SK-N-SH treated with all-trans-retinoic acid at 6 μM for 48 hours (cell line): ENCODE results near the gene ADARB2.

Source experiments
- ATAC-seq: fragments of 200-7000 bp; cut with Tn5 transposase; 3 replicates; pipeline ENCODE4 v1.9.1; 2020; ENCODE audit warnings: mild to moderate bottlenecking, moderate library complexity
- ARNTL ChIP-seq: fragments of 450-650 bp; formaldehyde crosslinking; IDR thresholded peaks from 2 replicates; pipeline ENCODE4 v1.5.0; 2020; ENCODE audit warnings: low read depth, mild to moderate bottlenecking, moderate library complexity, borderline replicate concordance
- BACH2 ChIP-seq: fragments of 250-450 bp; sonication (Bioruptor Pico); IDR thresholded peaks from 2 replicates; pipeline ENCODE4 v1.9.0; 2021; ENCODE audit warnings: mild to moderate bottlenecking, borderline replicate concordance
- CSDC2 ChIP-seq: fragments of 250-450 bp; sonication (Bioruptor Pico); IDR thresholded peaks from 2 replicates; pipeline ENCODE4 v1.5.0; 2020; ENCODE audit warnings: mild to moderate bottlenecking, moderate library complexity
- GLIS3 ChIP-seq: fragments of 250-450 bp; sonication (Bioruptor Pico); IDR thresholded peaks from 2 replicates; pipeline ENCODE4 v1.5.0; 2020; ENCODE audit warnings: mild to moderate bottlenecking, moderate library complexity
- ISL1 ChIP-seq: fragments of 250-450 bp; sonication (Bioruptor Pico); IDR thresholded peaks from 2 replicates; pipeline ENCODE4 v2.1.2; 2022; ENCODE audit warnings: mild to moderate bottlenecking, moderate library complexity
- OSR1 ChIP-seq: fragments of 250-450 bp; sonication (Bioruptor Pico); IDR thresholded peaks from 2 replicates; pipeline ENCODE4 v1.8.0; 2022; ENCODE audit warnings: moderate library complexity, mild to moderate bottlenecking, inconsistent platforms
- PPARA ChIP-seq: fragments of 250-450 bp; sonication (Bioruptor Pico); IDR thresholded peaks from 2 replicates; pipeline ENCODE4 v1.5.0; 2020; ENCODE audit warnings: mild to moderate bottlenecking, borderline replicate concordance
- RARB ChIP-seq: fragments of 250-450 bp; sonication (Bioruptor Pico); IDR thresholded peaks from 2 replicates; pipeline ENCODE4 v1.8.0; 2021; ENCODE audit warnings: mild to moderate bottlenecking, moderate library complexity
- SNAI2 ChIP-seq: fragments of 250-450 bp; sonication (Bioruptor Pico); IDR thresholded peaks from 2 replicates; pipeline ENCODE4 v1.5.0; 2020; ENCODE audit warnings: mild to moderate bottlenecking, moderate library complexity
- TCF4 ChIP-seq: fragments of 250-450 bp; sonication (Bioruptor Pico); IDR thresholded peaks from 2 replicates; pipeline ENCODE4 v1.8.0; 2021; ENCODE audit warnings: mild to moderate bottlenecking, moderate library complexity, borderline replicate concordance
- TOX ChIP-seq: fragments of 250-450 bp; sonication (Bioruptor Pico); IDR thresholded peaks from 2 replicates; pipeline ENCODE4 v1.8.0; 2021; ENCODE audit warnings: mild to moderate bottlenecking, moderate library complexity, borderline replicate concordance
- ZC3H10 ChIP-seq: fragments of 250-450 bp; sonication (Bioruptor Pico); IDR thresholded peaks from 2 replicates; pipeline ENCODE4 v1.5.1; 2021; ENCODE audit warnings: mild to moderate bottlenecking, moderate library complexity
- ZFP3 ChIP-seq: fragments of 250-450 bp; sonication (Bioruptor Pico); IDR thresholded peaks from 2 replicates; pipeline ENCODE4 v1.5.0; 2020; ENCODE audit warnings: mild to moderate bottlenecking, moderate library complexity
- ZFP30 ChIP-seq: fragments of 450-650 bp; formaldehyde crosslinking; IDR thresholded peaks from 2 replicates; pipeline ENCODE4 v1.5.0; 2022; ENCODE audit warnings: mild to moderate bottlenecking, moderate library complexity
- ZNF565 ChIP-seq: fragments of 450-650 bp; formaldehyde crosslinking; conservative IDR thresholded peaks from 2 replicates; pipeline ENCODE4 v1.5.0; 2020; ENCODE audit warnings: low read depth, mild to moderate bottlenecking, moderate library complexity
- ZNF70 ChIP-seq: fragments of 450-650 bp; formaldehyde crosslinking; IDR thresholded peaks from 2 replicates; pipeline ENCODE4 v1.5.0; 2020; ENCODE audit warnings: mild to moderate bottlenecking, moderate library complexity
- ZNF8 ChIP-seq: fragments of 450-650 bp; formaldehyde crosslinking; IDR thresholded peaks from 2 replicates; pipeline ENCODE4 v1.5.0; 2020; ENCODE audit warnings: mild to moderate bottlenecking, moderate library complexity
- TF ChIP-seq, protein P1 (sequence below): fragments of 250-450 bp; sonication (Bioruptor Pico); IDR thresholded peaks from 2 replicates; pipeline ENCODE4 v1.5.0; 2020; ENCODE audit warnings: mild to moderate bottlenecking, moderate library complexity
- TF ChIP-seq, protein P2 (sequence below): fragments of 250-450 bp; sonication (Bioruptor Pico); IDR thresholded peaks from 2 replicates; pipeline ENCODE4 v1.5.1; 2020; ENCODE audit warnings: low read depth, mild to moderate bottlenecking, moderate library complexity
- TF ChIP-seq, protein P3 (sequence below): fragments of 250-450 bp; sonication (Bioruptor Pico); IDR thresholded peaks from 2 replicates; pipeline ENCODE4 v1.5.1; 2021; ENCODE audit warnings: mild to moderate bottlenecking, moderate library complexity
- TF ChIP-seq, protein P4 (sequence below): fragments of 250-450 bp; sonication (Bioruptor Pico); IDR thresholded peaks from 2 replicates; pipeline ENCODE4 v1.8.0; 2021; ENCODE audit warnings: low read depth, mild to moderate bottlenecking, moderate library complexity, borderline replicate concordance

The ADARB2 gene

DNA sequence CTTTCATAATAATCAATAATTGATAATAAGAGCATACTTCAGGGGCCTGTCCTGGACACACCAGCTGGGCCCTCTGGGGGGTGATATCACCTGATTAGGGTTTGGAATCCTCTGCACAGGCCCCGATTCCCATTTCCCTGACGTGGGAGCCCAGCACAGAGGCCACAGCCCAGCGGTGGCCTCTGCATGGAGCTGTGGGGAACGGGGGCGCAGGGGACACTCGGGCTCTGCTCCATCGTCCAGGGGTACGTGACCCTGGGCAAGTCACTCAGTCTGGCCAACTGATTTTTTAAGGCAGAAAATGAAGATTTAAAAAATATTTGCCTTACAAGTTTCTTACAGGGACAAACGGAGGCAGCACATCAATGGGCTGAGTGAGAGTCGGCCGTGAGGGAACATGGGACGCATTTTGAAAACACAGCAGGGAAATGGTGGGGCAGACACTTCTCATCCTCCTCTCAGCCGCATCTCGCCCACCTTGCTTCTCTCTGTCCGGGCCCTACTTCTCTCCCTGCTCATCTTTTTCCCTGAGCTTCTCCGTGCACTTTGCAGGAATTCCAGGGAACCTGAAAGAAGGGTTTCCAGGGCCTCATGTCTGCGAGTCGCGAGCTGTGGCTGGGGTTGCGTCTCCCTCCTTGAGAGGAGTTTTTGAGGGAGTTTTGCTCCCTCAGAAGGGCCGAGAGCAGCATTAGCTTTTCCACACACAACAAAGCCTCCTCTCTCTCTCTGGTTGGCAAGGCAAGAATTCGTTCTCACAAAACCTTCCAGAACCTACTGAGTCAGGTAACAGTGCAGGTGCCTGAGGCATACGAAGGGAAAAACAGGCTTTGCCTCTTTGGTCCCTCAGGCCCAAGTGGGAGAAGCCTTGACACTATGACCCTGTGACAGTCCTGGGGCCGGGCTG is 369.1 kb downstream of the ADARB2 start:
- TF ChIP-seq, protein P1, sequence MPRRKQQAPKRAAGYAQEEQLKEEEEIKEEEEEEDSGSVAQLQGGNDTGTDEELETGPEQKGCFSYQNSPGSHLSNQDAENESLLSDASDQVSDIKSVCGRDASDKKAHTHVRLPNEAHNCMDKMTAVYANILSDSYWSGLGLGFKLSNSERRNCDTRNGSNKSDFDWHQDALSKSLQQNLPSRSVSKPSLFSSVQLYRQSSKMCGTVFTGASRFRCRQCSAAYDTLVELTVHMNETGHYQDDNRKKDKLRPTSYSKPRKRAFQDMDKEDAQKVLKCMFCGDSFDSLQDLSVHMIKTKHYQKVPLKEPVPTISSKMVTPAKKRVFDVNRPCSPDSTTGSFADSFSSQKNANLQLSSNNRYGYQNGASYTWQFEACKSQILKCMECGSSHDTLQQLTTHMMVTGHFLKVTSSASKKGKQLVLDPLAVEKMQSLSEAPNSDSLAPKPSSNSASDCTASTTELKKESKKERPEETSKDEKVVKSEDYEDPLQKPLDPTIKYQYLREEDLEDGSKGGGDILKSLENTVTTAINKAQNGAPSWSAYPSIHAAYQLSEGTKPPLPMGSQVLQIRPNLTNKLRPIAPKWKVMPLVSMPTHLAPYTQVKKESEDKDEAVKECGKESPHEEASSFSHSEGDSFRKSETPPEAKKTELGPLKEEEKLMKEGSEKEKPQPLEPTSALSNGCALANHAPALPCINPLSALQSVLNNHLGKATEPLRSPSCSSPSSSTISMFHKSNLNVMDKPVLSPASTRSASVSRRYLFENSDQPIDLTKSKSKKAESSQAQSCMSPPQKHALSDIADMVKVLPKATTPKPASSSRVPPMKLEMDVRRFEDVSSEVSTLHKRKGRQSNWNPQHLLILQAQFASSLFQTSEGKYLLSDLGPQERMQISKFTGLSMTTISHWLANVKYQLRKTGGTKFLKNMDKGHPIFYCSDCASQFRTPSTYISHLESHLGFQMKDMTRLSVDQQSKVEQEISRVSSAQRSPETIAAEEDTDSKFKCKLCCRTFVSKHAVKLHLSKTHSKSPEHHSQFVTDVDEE (CRISPR knock-in tag), result no peak
- TF ChIP-seq SNAI2 (CRISPR knock-in tag) (no peak), ZFP30 (CRISPR knock-in tag) (no peak), TOX (CRISPR knock-in tag) (no peak), TCF4 (no peak), ARNTL (CRISPR knock-in tag) (no peak), OSR1 (CRISPR knock-in tag) (no peak), ISL1 (no peak)
- no peak for ATAC-seq

DNA sequence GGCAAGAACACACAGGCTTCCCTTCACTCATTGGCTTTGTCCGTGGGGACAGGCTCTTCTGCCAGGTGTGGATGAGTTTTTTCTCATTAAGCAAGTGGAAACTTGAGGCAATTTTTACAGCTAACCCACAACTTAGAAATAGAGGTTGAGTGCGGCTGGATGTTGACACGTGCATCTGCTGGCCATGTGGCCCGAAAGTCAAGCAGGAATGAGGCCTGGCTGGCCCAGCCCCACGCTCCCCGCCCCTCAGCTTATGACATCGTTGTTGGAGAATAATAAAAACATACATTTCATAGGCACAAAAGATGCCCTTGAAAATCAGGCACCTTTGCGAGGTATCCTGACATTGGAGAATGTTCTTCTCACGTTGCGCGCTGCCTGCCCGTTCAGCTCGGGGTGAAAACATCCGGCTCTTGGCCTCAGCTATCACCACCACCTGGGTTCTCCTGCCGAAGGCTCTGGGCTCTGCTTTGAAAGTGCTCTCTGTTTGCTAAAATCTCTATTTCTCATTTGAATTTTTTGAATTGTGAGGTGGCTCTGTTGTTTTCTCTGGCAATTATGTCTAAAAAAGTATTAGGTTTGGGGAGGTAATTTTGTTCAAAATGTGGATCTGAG is 370.4 kb downstream of the ADARB2 start:
- TF ChIP-seq ZC3H10 (no peak), ZFP3 (no peak), ISL1 (no peak), GLIS3 (no peak), ZNF565 (CRISPR knock-in tag) (no peak), BACH2 (no peak), SNAI2 (CRISPR knock-in tag) (no peak), ARNTL (CRISPR knock-in tag) (no peak), ZNF70 (no peak), RARB (no peak), TCF4 (no peak), PPARA (CRISPR knock-in tag) (no peak)
- TF ChIP-seq, protein P2, sequence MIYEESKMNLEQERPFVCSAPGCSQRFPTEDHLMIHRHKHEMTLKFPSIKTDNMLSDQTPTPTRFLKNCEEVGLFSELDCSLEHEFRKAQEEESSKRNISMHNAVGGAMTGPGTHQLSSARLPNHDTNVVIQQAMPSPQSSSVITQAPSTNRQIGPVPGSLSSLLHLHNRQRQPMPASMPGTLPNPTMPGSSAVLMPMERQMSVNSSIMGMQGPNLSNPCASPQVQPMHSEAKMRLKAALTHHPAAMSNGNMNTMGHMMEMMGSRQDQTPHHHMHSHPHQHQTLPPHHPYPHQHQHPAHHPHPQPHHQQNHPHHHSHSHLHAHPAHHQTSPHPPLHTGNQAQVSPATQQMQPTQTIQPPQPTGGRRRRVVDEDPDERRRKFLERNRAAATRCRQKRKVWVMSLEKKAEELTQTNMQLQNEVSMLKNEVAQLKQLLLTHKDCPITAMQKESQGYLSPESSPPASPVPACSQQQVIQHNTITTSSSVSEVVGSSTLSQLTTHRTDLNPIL (CRISPR knock-in tag), result no peak
- ATAC-seq, result no peak

DNA sequence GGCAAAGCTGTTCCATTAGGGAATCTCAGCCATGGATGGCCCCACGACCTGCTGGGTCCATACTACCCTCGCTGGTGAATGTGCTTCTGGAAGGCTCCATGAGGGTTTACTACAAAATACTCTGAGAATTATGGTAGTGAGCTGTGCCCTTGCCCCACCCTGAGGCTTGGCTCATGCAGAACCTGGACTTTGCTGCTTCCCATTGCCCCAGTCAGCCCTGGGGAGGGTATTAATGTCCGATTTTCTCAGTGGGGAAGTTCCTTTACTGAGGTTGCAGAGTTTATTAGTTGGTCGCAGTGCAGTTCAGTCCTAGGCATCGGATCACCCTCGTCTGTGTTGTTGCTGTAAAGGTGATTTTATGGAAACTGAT is 371.0 kb downstream of the ADARB2 start:
- ATAC-seq, result no peak
- no peak for TF ChIP-seq ZNF8 (CRISPR knock-in tag)

DNA sequence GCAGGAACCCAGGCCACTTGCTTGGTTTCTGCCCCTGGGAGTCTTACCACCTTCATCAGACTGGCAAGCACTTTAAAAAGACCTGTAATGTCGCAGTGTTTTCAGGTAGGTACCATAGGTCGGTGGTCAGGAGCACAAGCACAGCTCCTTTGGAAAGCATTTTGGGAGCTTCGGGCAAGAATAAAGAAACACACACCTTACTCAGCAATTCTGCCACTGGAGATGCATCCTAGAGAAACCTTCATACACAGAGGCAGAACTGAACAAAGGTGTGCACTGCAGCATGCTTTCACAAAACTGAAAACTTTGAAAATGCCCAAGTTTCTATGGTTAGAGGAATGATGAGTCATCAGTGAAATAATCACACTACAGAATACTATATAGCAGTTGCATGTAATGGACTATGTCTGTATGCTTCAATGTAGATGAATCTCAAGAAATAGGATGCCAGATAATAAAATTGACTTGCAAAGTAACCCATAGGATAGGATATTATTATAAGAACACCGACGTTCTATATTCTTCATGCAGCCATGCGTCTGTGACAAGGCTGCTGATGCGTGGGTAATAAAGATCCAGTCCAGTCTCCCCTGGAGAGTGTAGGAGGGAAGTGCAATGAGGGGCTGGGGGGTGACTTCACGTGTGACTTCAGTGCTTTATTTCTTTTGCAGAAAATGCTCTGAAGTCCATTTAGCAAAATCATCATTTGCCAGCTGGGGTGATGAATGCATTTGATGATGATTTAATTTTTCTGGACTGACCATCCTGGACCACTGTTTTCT is 371.6 kb downstream of the ADARB2 start:
- no peak for ATAC-seq
- TF ChIP-seq ARNTL (CRISPR knock-in tag) (no peak), ZC3H10 (no peak), BACH2 (no peak), TCF4 (no peak), TOX (CRISPR knock-in tag) (no peak), RARB (no peak), PPARA (CRISPR knock-in tag) (no peak), GLIS3 (no peak), ZNF565 (CRISPR knock-in tag) (no peak), OSR1 (CRISPR knock-in tag) (no peak), ZFP30 (CRISPR knock-in tag) (no peak), ISL1 (no peak), ZFP3 (no peak), ZNF8 (CRISPR knock-in tag) (no peak), CSDC2 (no peak)
- TF ChIP-seq, protein P1 (CRISPR knock-in tag), result no peak
- TF ChIP-seq, protein P2 (CRISPR knock-in tag), result no peak
- TF ChIP-seq, protein P3, sequence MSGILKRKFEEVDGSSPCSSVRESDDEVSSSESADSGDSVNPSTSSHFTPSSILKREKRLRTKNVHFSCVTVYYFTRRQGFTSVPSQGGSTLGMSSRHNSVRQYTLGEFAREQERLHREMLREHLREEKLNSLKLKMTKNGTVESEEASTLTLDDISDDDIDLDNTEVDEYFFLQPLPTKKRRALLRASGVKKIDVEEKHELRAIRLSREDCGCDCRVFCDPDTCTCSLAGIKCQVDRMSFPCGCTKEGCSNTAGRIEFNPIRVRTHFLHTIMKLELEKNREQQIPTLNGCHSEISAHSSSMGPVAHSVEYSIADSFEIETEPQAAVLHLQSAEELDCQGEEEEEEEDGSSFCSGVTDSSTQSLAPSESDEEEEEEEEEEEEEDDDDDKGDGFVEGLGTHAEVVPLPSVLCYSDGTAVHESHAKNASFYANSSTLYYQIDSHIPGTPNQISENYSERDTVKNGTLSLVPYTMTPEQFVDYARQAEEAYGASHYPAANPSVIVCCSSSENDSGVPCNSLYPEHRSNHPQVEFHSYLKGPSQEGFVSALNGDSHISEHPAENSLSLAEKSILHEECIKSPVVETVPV (CRISPR knock-in tag), result no peak
- TF ChIP-seq, protein P4, sequence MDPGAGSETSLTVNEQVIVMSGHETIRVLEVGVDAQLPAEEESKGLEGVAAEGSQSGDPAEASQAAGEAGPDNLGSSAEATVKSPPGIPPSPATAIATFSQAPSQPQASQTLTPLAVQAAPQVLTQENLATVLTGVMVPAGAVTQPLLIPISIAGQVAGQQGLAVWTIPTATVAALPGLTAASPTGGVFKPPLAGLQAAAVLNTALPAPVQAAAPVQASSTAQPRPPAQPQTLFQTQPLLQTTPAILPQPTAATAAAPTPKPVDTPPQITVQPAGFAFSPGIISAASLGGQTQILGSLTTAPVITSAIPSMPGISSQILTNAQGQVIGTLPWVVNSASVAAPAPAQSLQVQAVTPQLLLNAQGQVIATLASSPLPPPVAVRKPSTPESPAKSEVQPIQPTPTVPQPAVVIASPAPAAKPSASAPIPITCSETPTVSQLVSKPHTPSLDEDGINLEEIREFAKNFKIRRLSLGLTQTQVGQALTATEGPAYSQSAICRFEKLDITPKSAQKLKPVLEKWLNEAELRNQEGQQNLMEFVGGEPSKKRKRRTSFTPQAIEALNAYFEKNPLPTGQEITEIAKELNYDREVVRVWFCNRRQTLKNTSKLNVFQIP, result no peak
